Mesendoderm (in vitro differentiated cells): ENCODE measurements around the gene GRM8.

Experiments used
- DNase-seq: peaks from one replicate; pipeline ENCODE4 v3.0.0; 2013
- H2AK5ac ChIP-seq: 2 replicates; pipeline ENCODE4 v1.6.1; 2013; ENCODE audit warnings: low read length, inconsistent platforms
- H2BK120ac ChIP-seq: 2 replicates; pipeline ENCODE4 v1.6.1; 2013; ENCODE audit warnings: low read depth, mild to moderate bottlenecking, low read length, moderate library complexity, mixed read lengths
- H2BK15ac ChIP-seq: replicated peaks from 2 replicates; pipeline ENCODE4 v1.6.1; 2013; ENCODE audit warnings: low read depth, mild to moderate bottlenecking, moderate library complexity
- H2BK5ac ChIP-seq: 2 replicates; pipeline ENCODE4 v1.6.1; 2013; ENCODE audit warnings: low read length, inconsistent platforms
- H3K18ac ChIP-seq: 2 replicates; pipeline ENCODE4 v1.6.1; 2013; ENCODE audit warnings: mild to moderate bottlenecking, low read length, mixed read lengths
- H3K23ac ChIP-seq: one replicate; pipeline ENCODE4 v1.6.1; 2013; ENCODE audit warnings: low read length
- H3K27ac ChIP-seq: 2 replicates; pipeline ENCODE4 v1.5.1; 2013; ENCODE audit warnings: low read depth, mild to moderate bottlenecking, inconsistent platforms, low read length, moderate library complexity
- H3K27me3 ChIP-seq: 2 replicates; pipeline ENCODE4 v1.6.1; 2013; ENCODE audit warnings: low read length, control low read depth, mild to moderate bottlenecking, inconsistent platforms; ENCODE audit not compliant: insufficient read depth, poor library complexity
- H3K36me3 ChIP-seq: 2 replicates; pipeline ENCODE4 v1.6.1; 2013; ENCODE audit warnings: low read length, inconsistent platforms; ENCODE audit not compliant: control insufficient read depth, insufficient read depth
- H3K4ac ChIP-seq: one replicate; pipeline ENCODE4 v1.6.1; 2013; ENCODE audit warnings: low read depth, mild to moderate bottlenecking, low read length, moderate library complexity
- H3K4me1 ChIP-seq: 2 replicates; pipeline ENCODE4 v1.6.1; 2013; ENCODE audit warnings: low read depth, low read length, inconsistent platforms; ENCODE audit not compliant: control insufficient read depth
- H3K4me2 ChIP-seq: 2 replicates; pipeline ENCODE4 v1.6.1; 2013; ENCODE audit warnings: low read length
- H3K4me3 ChIP-seq: 2 replicates; pipeline ENCODE4 v1.5.1; 2013; ENCODE audit warnings: mild to moderate bottlenecking, low read length
- H3K56ac ChIP-seq: one replicate; pipeline ENCODE4 v1.6.1; 2013; ENCODE audit warnings: low read length
- H3K79me1 ChIP-seq: 2 replicates; pipeline ENCODE4 v1.6.1; 2013; ENCODE audit warnings: low read length, inconsistent platforms
- H3K79me2 ChIP-seq: 2 replicates; pipeline ENCODE4 v1.6.1; 2013; ENCODE audit warnings: mild to moderate bottlenecking, low read length; ENCODE audit not compliant: control insufficient read depth, insufficient read depth
- H3K9ac ChIP-seq: 2 replicates; pipeline ENCODE4 v1.6.1; 2013; ENCODE audit warnings: low read length, inconsistent platforms
- H4K5ac ChIP-seq: one replicate; pipeline ENCODE4 v1.6.1; 2013; ENCODE audit warnings: low read length
- H4K8ac ChIP-seq: one replicate; pipeline ENCODE4 v1.6.1; 2013; ENCODE audit warnings: low read depth, mild to moderate bottlenecking, control low read depth, low read length, moderate library complexity
- WGBS: extraction: QIAGEN DNeasy Blood & Tissue Kit; methylation state at CpG from one replicate; pipeline ENCODE4 v1.1.7; 2013; ENCODE audit warnings: low lambda C conversion rate, missing lambda C conversion rate; ENCODE audit not compliant: insufficient coverage; ENCODE audit errors: extremely low coverage; 5-methylcytosine and 5-hydroxymethylcytosine counted together

GRM8 gene

GRCh38 chr7:126557271-126557670 lies 695.5 kb downstream of the GRM8 start:
- Histone ChIP-seq H2AK5ac (no peak overlapping the region), H3K18ac (no peak overlapping the region), H2BK5ac (no peak overlapping the region), H3K79me1 (no peaks in the 10 kb centered on the region), H2BK120ac (no peak overlapping the region), H4K8ac (no peak overlapping the region), H3K4me2 (no peak overlapping the region), H4K5ac (no peak overlapping the region), H3K4ac (no peak overlapping the region), H3K4me1 (no peaks in the 10 kb centered on the region), H3K79me2 (no peaks in the 10 kb centered on the region), H3K27ac (no peak overlapping the region), H3K23ac (no peak overlapping the region), H3K56ac (no peak overlapping the region), H3K4me3 (no peak overlapping the region), H2BK15ac (no peak overlapping the region), H3K9ac (no peak overlapping the region), H3K36me3 (no peaks in the 10 kb centered on the region), H3K27me3 (no peaks in the 10 kb centered on the region)
- no CpG with 5 or more reads among the region's 4 CpGs for WGBS
- DNase-seq: no peak

- no peak overlapping the region for H4K8ac ChIP-seq
Observed at GRCh38 chr7:126541406-126541805, 711.3 kb downstream of the GRM8 start.

GRCh38 chr7:126535176-126535575 lies 717.6 kb downstream of the GRM8 start:
- no peak overlapping the region for H3K4me2 ChIP-seq
- no CpG with 5 or more reads among the region's 5 CpGs for WGBS
- H3K27me3 ChIP-seq: no peaks in the 10 kb centered on the region
- no peak overlapping the region for H3K4ac ChIP-seq
- no peak overlapping the region for H3K27ac ChIP-seq
- H4K8ac ChIP-seq: no peak overlapping the region
- no peak overlapping the region for H2AK5ac ChIP-seq
- no peak overlapping the region for H3K9ac ChIP-seq
- no peak overlapping the region for H3K18ac ChIP-seq
- no peak overlapping the region for H4K5ac ChIP-seq
- no peak overlapping the region for H3K56ac ChIP-seq
- no peaks in the 10 kb centered on the region for H3K36me3 ChIP-seq
- no peaks in the 10 kb centered on the region for H3K4me1 ChIP-seq
- H2BK15ac ChIP-seq: no peak overlapping the region
- H3K79me2 ChIP-seq: no peaks in the 10 kb centered on the region
- H2BK5ac ChIP-seq: no peak overlapping the region
- H3K23ac ChIP-seq: no peak overlapping the region
- no peak overlapping the region for H2BK120ac ChIP-seq
- no peak overlapping the region for H3K4me3 ChIP-seq
- H3K79me1 ChIP-seq: no peaks in the 10 kb centered on the region
- DNase-seq: no peak

More at GRCh38 chr7:126541406-126541805, 711.3 kb downstream of the GRM8 start:
- H2BK120ac ChIP-seq: no peak overlapping the region
- H2BK5ac ChIP-seq: no peak overlapping the region
- H3K4ac ChIP-seq: no peak overlapping the region
- no peak for DNase-seq
- H3K27ac ChIP-seq: no peak overlapping the region
- H3K4me3 ChIP-seq: no peak overlapping the region
- no peak overlapping the region for H3K4me2 ChIP-seq
- no peak overlapping the region for H2BK15ac ChIP-seq
- no peak overlapping the region for H3K9ac ChIP-seq
- no peaks in the 10 kb centered on the region for H3K79me2 ChIP-seq
- H2AK5ac ChIP-seq: no peak overlapping the region
- no CpG with 5 or more reads among the region's 5 CpGs for WGBS
- H3K36me3 ChIP-seq: no peaks in the 10 kb centered on the region
- no peaks in the 10 kb centered on the region for H3K27me3 ChIP-seq
- H3K4me1 ChIP-seq: no peaks in the 10 kb centered on the region
- H3K79me1 ChIP-seq: no peaks in the 10 kb centered on the region
- H3K18ac ChIP-seq: no peak overlapping the region
- H4K5ac ChIP-seq: no peak overlapping the region
- H3K23ac ChIP-seq: no peak overlapping the region
- H3K56ac ChIP-seq: no peak overlapping the region

GRCh38 chr7:126533715-126534114 lies 719.0 kb downstream of the GRM8 start:
- Histone ChIP-seq H3K36me3 (no peaks in the 10 kb centered on the region), H3K18ac (no peak overlapping the region), H2BK120ac (no peak overlapping the region), H3K79me2 (no peaks in the 10 kb centered on the region), H2BK15ac (no peak overlapping the region), H3K27me3 (no peaks in the 10 kb centered on the region), H2BK5ac (no peak overlapping the region), H4K5ac (no peak overlapping the region), H3K56ac (no peak overlapping the region), H3K4me2 (no peak overlapping the region), H4K8ac (no peak overlapping the region), H3K79me1 (no peaks in the 10 kb centered on the region), H3K9ac (no peak overlapping the region), H2AK5ac (no peak overlapping the region), H3K4ac (no peak overlapping the region), H3K4me3 (no peak overlapping the region), H3K23ac (no peak overlapping the region), H3K27ac (no peak overlapping the region), H3K4me1 (no peaks in the 10 kb centered on the region)
- no CpG with 5 or more reads among the region's 7 CpGs for WGBS
- DNase-seq: no peak

- no peak overlapping the region for H3K18ac ChIP-seq
- H2BK120ac ChIP-seq: no peak overlapping the region
- H3K4me1 ChIP-seq: no peaks in the 10 kb centered on the region
- H3K4me3 ChIP-seq: no peak overlapping the region
- no peak overlapping the region for H4K8ac ChIP-seq
- no peak overlapping the region for H2BK5ac ChIP-seq
- no peaks in the 10 kb centered on the region for H3K79me1 ChIP-seq
- H3K79me2 ChIP-seq: no peaks in the 10 kb centered on the region
- no peaks in the 10 kb centered on the region for H3K27me3 ChIP-seq
- H3K36me3 ChIP-seq: no peaks in the 10 kb centered on the region
- H4K5ac ChIP-seq: no peak overlapping the region
- no peak overlapping the region for H3K56ac ChIP-seq
- H3K23ac ChIP-seq: no peak overlapping the region
- no peak overlapping the region for H3K27ac ChIP-seq
- H2AK5ac ChIP-seq: no peak overlapping the region
- H3K4me2 ChIP-seq: no peak overlapping the region
- H3K9ac ChIP-seq: no peak overlapping the region
- no peak overlapping the region for H2BK15ac ChIP-seq
- no peak for DNase-seq
- H3K4ac ChIP-seq: no peak overlapping the region
Observed at GRCh38 chr7:126529833-126530232, 722.9 kb downstream of the GRM8 start.

- H2AK5ac ChIP-seq: no peak overlapping the region
- H4K5ac ChIP-seq: no peak overlapping the region
- H3K27ac ChIP-seq: no peak overlapping the region
- H3K23ac ChIP-seq: no peak overlapping the region
- H3K79me2 ChIP-seq: no peaks in the 10 kb centered on the region
- no peak overlapping the region for H3K4ac ChIP-seq
- no peak for DNase-seq
- no peak overlapping the region for H2BK120ac ChIP-seq
- H2BK5ac ChIP-seq: no peak overlapping the region
- no peak overlapping the region for H3K4me3 ChIP-seq
- no peak overlapping the region for H4K8ac ChIP-seq
- H3K79me1 ChIP-seq: no peaks in the 10 kb centered on the region
- no peaks in the 10 kb centered on the region for H3K4me1 ChIP-seq
- no peak overlapping the region for H2BK15ac ChIP-seq
- no CpG with 5 or more reads among the region's 3 CpGs for WGBS
- H3K27me3 ChIP-seq: no peaks in the 10 kb centered on the region
- no peak overlapping the region for H3K4me2 ChIP-seq
- no peak overlapping the region for H3K56ac ChIP-seq
- no peaks in the 10 kb centered on the region for H3K36me3 ChIP-seq
- no peak overlapping the region for H3K18ac ChIP-seq
- H3K9ac ChIP-seq: no peak overlapping the region
Observed at GRCh38 chr7:126529254-126529653, 723.5 kb downstream of the GRM8 start.
